IMR-90 (cell line): Measurements from ENCODE around the gene RELCH. TPM values are rescaled to one million over a fixed set of nuclear protein-coding genes. Genes with fewer than 3 reads are reported as not detected.

Experiments
- ATAC-seq: fragments of 200-7000 bp; cut with Tn5 transposase; 2 replicates; pipeline ENCODE4 v1.9.1; 2020; ENCODE audit warnings: low read depth, mild to moderate bottlenecking, moderate library complexity
- BruUV-seq: library from RNA; stranded (reverse); fragments of 400-500 nt; replicated peaks from 2 replicates; lab custom pipeline; 2021; lab: Mats Ljungman, UMichigan
- CTCF ChIA-PET: fragments of 300-600 bp; formaldehyde crosslinking; extraction: SDS; loops from one replicate; lab custom pipeline; 2021; ENCODE audit warnings: antibody characterized with exemption; lab: Yijun Ruan, JAX
- POLR2A ChIA-PET: fragments of 300-600 bp; sonication (Branson Sonifier 250); formaldehyde crosslinking; loops from one replicate; lab custom pipeline; 2022; ENCODE audit warnings: antibody characterized with exemption; ENCODE audit not compliant: unreplicated experiment; lab: Charles Lee
- DNase-seq: peaks from one replicate; pipeline ENCODE4 v3.0.0; 2013
- H2AFZ ChIP-seq: replicated peaks from 2 replicates; pipeline ENCODE3; 2013; ENCODE audit warnings: low read length, mild to moderate bottlenecking; ENCODE audit not compliant: poor library complexity
- H2AK5ac ChIP-seq: 2 replicates; pipeline ENCODE4 v1.6.1; 2013; ENCODE audit warnings: low read depth, low read length, inconsistent platforms
- H2AK9ac ChIP-seq: replicated peaks from 2 replicates; pipeline ENCODE3; 2013; ENCODE audit warnings: mild to moderate bottlenecking, low read depth, low read length, moderate library complexity; ENCODE audit not compliant: poor library complexity
- H2BK120ac ChIP-seq: 2 replicates; pipeline ENCODE4 v1.6.1; 2013; ENCODE audit warnings: low read depth, low read length, inconsistent platforms
- H2BK15ac ChIP-seq: 3 replicates; pipeline ENCODE4 v1.6.1; 2013; ENCODE audit warnings: low read depth, low read length, inconsistent platforms
- H2BK20ac ChIP-seq: 2 replicates; pipeline ENCODE4 v1.6.1; 2013; ENCODE audit warnings: low read depth, mild to moderate bottlenecking, inconsistent platforms, low read length, moderate library complexity
- H2BK5ac ChIP-seq: 2 replicates; pipeline ENCODE4 v1.6.1; 2013; ENCODE audit warnings: mild to moderate bottlenecking, low read depth, low read length, inconsistent platforms; ENCODE audit not compliant: poor library complexity, severe bottlenecking
- H3K14ac ChIP-seq: replicated peaks from 2 replicates; pipeline ENCODE4 v1.6.1; 2013; ENCODE audit warnings: low read depth, low read length, inconsistent platforms
- H3K18ac ChIP-seq: 2 replicates; pipeline ENCODE4 v1.6.1; 2013; ENCODE audit warnings: low read depth, low read length, control low read depth
- H3K23ac ChIP-seq: 2 replicates; pipeline ENCODE4 v1.6.1; 2013; ENCODE audit warnings: low read depth, low read length, inconsistent platforms
- H3K27ac ChIP-seq: 2 replicates; pipeline ENCODE4 v1.5.1; 2013; ENCODE audit warnings: mild to moderate bottlenecking, control low read depth, low read length; ENCODE audit not compliant: insufficient read depth
- H3K27me3 ChIP-seq: 2 replicates; pipeline ENCODE4 v1.6.1; 2013; ENCODE audit warnings: low read length; ENCODE audit not compliant: control insufficient read depth, insufficient read depth
- H3K36me3 ChIP-seq: 2 replicates; pipeline ENCODE4 v1.6.1; 2013; ENCODE audit warnings: low read length, mixed read lengths; ENCODE audit not compliant: control insufficient read depth, insufficient read depth
- H3K4ac ChIP-seq: 2 replicates; pipeline ENCODE4 v1.6.1; 2013; ENCODE audit warnings: low read depth, low read length, inconsistent platforms
- H3K4me1 ChIP-seq: 2 replicates; pipeline ENCODE4 v1.6.1; 2013; ENCODE audit warnings: low read length, mixed read lengths; ENCODE audit not compliant: control insufficient read depth, insufficient read depth
- H3K4me2 ChIP-seq: 2 replicates; pipeline ENCODE4 v1.6.1; 2013; ENCODE audit warnings: low read depth, mild to moderate bottlenecking, control low read depth, low read length, moderate library complexity
- H3K4me3 ChIP-seq: 2 replicates; pipeline ENCODE4 v1.5.1; 2013; ENCODE audit warnings: low read depth, mild to moderate bottlenecking, control low read depth, low read length, moderate library complexity; ENCODE audit not compliant: insufficient read depth
- H3K56ac ChIP-seq: 2 replicates; pipeline ENCODE4 v1.6.1; 2013; ENCODE audit warnings: low read length, inconsistent platforms; ENCODE audit not compliant: insufficient read depth; ENCODE audit errors: extremely low read depth
- H3K79me1 ChIP-seq, 2 experiments: 2 replicates each; pipeline ENCODE4 v1.6.1; 2013; ENCODE audit warnings: low read length in 2 of 2, inconsistent platforms in 1 of 2, low read depth in 1 of 2
- H3K9ac ChIP-seq: 2 replicates; pipeline ENCODE4 v1.6.1; 2013; ENCODE audit warnings: low read depth, low read length, control low read depth
- H3K9me1 ChIP-seq: 2 replicates; pipeline ENCODE4 v1.6.1; 2013; ENCODE audit warnings: low read length, inconsistent platforms; ENCODE audit not compliant: insufficient read depth
- H3K9me3 ChIP-seq: 2 replicates; pipeline ENCODE4 v1.6.1; 2013; ENCODE audit warnings: low read length; ENCODE audit not compliant: control insufficient read depth, insufficient read depth
- H4K20me1 ChIP-seq: 2 replicates; pipeline ENCODE4 v1.6.1; 2013; ENCODE audit warnings: low read length, inconsistent platforms; ENCODE audit not compliant: insufficient read depth
- H4K5ac ChIP-seq: 2 replicates; pipeline ENCODE4 v1.6.1; 2013; ENCODE audit warnings: mild to moderate bottlenecking, low read depth, low read length, control low read depth
- H4K8ac ChIP-seq, 2 experiments: 2 replicates each; pipeline ENCODE4 v1.6.1; 2013; ENCODE audit warnings: low read depth in 2 of 2, low read length in 2 of 2, control low read depth in 1 of 2, inconsistent platforms in 1 of 2
- H4K91ac ChIP-seq: 2 replicates; pipeline ENCODE4 v1.6.1; 2013; ENCODE audit warnings: low read depth, low read length, inconsistent platforms; ENCODE audit not compliant: insufficient read depth
- CHD1 ChIP-seq: IDR thresholded peaks from 2 replicates; pipeline ENCODE4 v1.6.1; 2012; ENCODE audit warnings: low read depth, low read length, improper control_type of control experiment
- CTCF ChIP-seq: conservative IDR thresholded peaks from 2 replicates; pipeline ENCODE4 v1.5.1; 2012; ENCODE audit warnings: mild to moderate bottlenecking, low read depth, low read length, improper control_type of control experiment
- ELK1 ChIP-seq: fragments of 150-350 bp; IDR thresholded peaks from 2 replicates; pipeline ENCODE4 v1.6.1; 2016; ENCODE audit warnings: low read depth, mild to moderate bottlenecking, low read length, moderate library complexity, borderline replicate concordance
- MAZ ChIP-seq: IDR thresholded peaks from 2 replicates; pipeline ENCODE4 v1.6.1; 2012; ENCODE audit warnings: low read depth, mild to moderate bottlenecking, low read length, improper control_type of control experiment, moderate library complexity, borderline replicate concordance
- MXI1 ChIP-seq: IDR thresholded peaks from 2 replicates; pipeline ENCODE4 v1.6.1; 2012; ENCODE audit warnings: low read depth, mild to moderate bottlenecking, low read length, moderate library complexity, borderline replicate concordance
- POLR2A ChIP-seq: IDR thresholded peaks from 2 replicates; pipeline ENCODE4 v1.6.1; 2012; ENCODE audit warnings: mild to moderate bottlenecking, low read depth, low read length
- RCOR1 ChIP-seq: IDR thresholded peaks from 2 replicates; pipeline ENCODE4 v1.6.1; 2012; ENCODE audit warnings: mild to moderate bottlenecking, low read length, improper control_type of control experiment; ENCODE audit not compliant: insufficient replicate concordance
- RFX5 ChIP-seq: IDR thresholded peaks from 2 replicates; pipeline ENCODE4 v1.8.0; 2012; ENCODE audit warnings: low read depth, mild to moderate bottlenecking, low read length, moderate library complexity
- SMC3 ChIP-seq: fragments of 150-350 bp; IDR thresholded peaks from 2 replicates; pipeline ENCODE4 v1.6.1; 2016; ENCODE audit warnings: low read depth, mild to moderate bottlenecking, antibody characterized with exemption, low read length, moderate library complexity
- WGBS, 2 experiments: methylation state at CpG; one replicate each; pipeline versions ENCODE4 v1.1.5 to v1.1.7; 2013; ENCODE audit warnings: missing lambda C conversion rate in 2 of 2; ENCODE audit not compliant: insufficient read length in 1 of 2; ENCODE audit errors: extremely low coverage in 2 of 2; 5-methylcytosine and 5-hydroxymethylcytosine counted together
- dilution Hi-C: fragments of 300-500 bp; cut with HindIII; formaldehyde crosslinking; loops from one replicate; pipeline ENCODE4 v1.14.3; 2018; ENCODE audit warnings: low sequenced_read_pairs; ENCODE audit not compliant: unreplicated experiment
- in situ Hi-C: fragments of 300-500 bp; cut with MboI; formaldehyde crosslinking; loops from 3 replicates; pipeline ENCODE4 v1.14.3; 2019; ENCODE audit warnings: low sequenced_read_pairs, inconsistent platforms, mixed read lengths
- intact Hi-C: fragments of 100-400 bp; cut with micrococcal nuclease; formaldehyde crosslinking; loops from 2 replicates; pipeline ENCODE4 v1.10.0; 2022
- polyA plus RNA-seq, 3 experiments: library from polyadenylated mRNA; depleted of rRNA; stranded (reverse); fragments of >200 nt; gene quantifications; 2 replicates each; pipeline ENCODE4 v1.2.3, GENCODE V29; 2012; ENCODE audit warnings: low replicate concordance in 1 of 3
- total RNA-seq: library from RNA; depleted of rRNA; stranded (reverse); fragments of >200 nt; gene quantifications from 2 replicates; pipeline ENCODE4 v1.2.3, GENCODE V29; 2012

RELCH gene
- total and polyA plus RNA-seq, 2 of the 4 experiments (the other 2 are of a cell fraction): 14.4 to 52.5 TPM

- in situ Hi-C loops: no loop called here
These were observed 143.6 kb downstream of the RELCH start for GRCh38 chr18:62330650-62331049.

More at GRCh38 chr18:62330650-62331049, 143.6 kb downstream of the RELCH start:
- Histone ChIP-seq H3K79me1 (no peaks in the 10 kb centered on the region), H3K18ac (no peak overlapping the region), H3K27me3 (peaks cover 55% of the 10 kb centered on the region), H3K9ac (no peak overlapping the region), H4K8ac (no peak overlapping the region), H4K20me1 (peaks cover 4% of the 10 kb centered on the region), H3K4me3 (no peak overlapping the region), H3K14ac (no peak overlapping the region), H2BK120ac (no peak overlapping the region), H2AK9ac (no peak overlapping the region), H3K4ac (no peak overlapping the region), H3K4me1 (peaks cover 13% of the 10 kb centered on the region), H3K56ac (no peak overlapping the region), H2BK5ac (no peak overlapping the region), H2AK5ac (no peak overlapping the region), H2BK15ac (no peak overlapping the region), H3K9me3 (no peaks in the 10 kb centered on the region), H3K9me1 (no peaks in the 10 kb centered on the region), H4K5ac (no peak overlapping the region), H2BK20ac (no peak overlapping the region), H2AFZ (no peak overlapping the region), H4K91ac (no peak overlapping the region), H3K27ac (no peak overlapping the region), H3K23ac (no peak overlapping the region), H3K4me2 (no peak overlapping the region), H3K36me3 (no peaks in the 10 kb centered on the region)
- ChIA-PET CTCF (no interaction called here), POLR2A (no interaction called here)
- BruUV-seq: no TSS peak
- no CpG with 5 or more reads among the region's 7 CpGs for whole genome bisulfite sequencing, 2 experiments
- no peak for ATAC-seq
- no peak for TF ChIP-seq MAZ
- TF ChIP-seq CTCF: no peak
- no peak for TF ChIP-seq POLR2A
- no peak for TF ChIP-seq RCOR1
- no peak for TF ChIP-seq RFX5
- no peak for TF ChIP-seq MXI1
- TF ChIP-seq CHD1: no peak
- no peak for TF ChIP-seq SMC3
- no peak for TF ChIP-seq ELK1
- dilution Hi-C loops (no loop called here), intact Hi-C loops (no loop called here)
- DNase-seq: no peak
